Mesendoderm (in vitro differentiated cells): ENCODE data around the gene MCM7.

Source experiments
- DNase-seq: peaks from one replicate; pipeline ENCODE4 v3.0.0; 2013
- H2AK5ac ChIP-seq: 2 replicates; pipeline ENCODE4 v1.6.1; 2013; ENCODE audit warnings: low read length, inconsistent platforms
- H2BK120ac ChIP-seq: 2 replicates; pipeline ENCODE4 v1.6.1; 2013; ENCODE audit warnings: low read depth, mild to moderate bottlenecking, low read length, moderate library complexity, mixed read lengths
- H2BK15ac ChIP-seq: replicated peaks from 2 replicates; pipeline ENCODE4 v1.6.1; 2013; ENCODE audit warnings: low read depth, mild to moderate bottlenecking, moderate library complexity
- H2BK5ac ChIP-seq: 2 replicates; pipeline ENCODE4 v1.6.1; 2013; ENCODE audit warnings: low read length, inconsistent platforms
- H3K18ac ChIP-seq: 2 replicates; pipeline ENCODE4 v1.6.1; 2013; ENCODE audit warnings: mild to moderate bottlenecking, low read length, mixed read lengths
- H3K23ac ChIP-seq: one replicate; pipeline ENCODE4 v1.6.1; 2013; ENCODE audit warnings: low read length
- H3K27ac ChIP-seq: 2 replicates; pipeline ENCODE4 v1.5.1; 2013; ENCODE audit warnings: low read depth, mild to moderate bottlenecking, inconsistent platforms, low read length, moderate library complexity
- H3K27me3 ChIP-seq: 2 replicates; pipeline ENCODE4 v1.6.1; 2013; ENCODE audit warnings: low read length, control low read depth, mild to moderate bottlenecking, inconsistent platforms; ENCODE audit not compliant: insufficient read depth, poor library complexity
- H3K36me3 ChIP-seq: 2 replicates; pipeline ENCODE4 v1.6.1; 2013; ENCODE audit warnings: low read length, inconsistent platforms; ENCODE audit not compliant: control insufficient read depth, insufficient read depth
- H3K4ac ChIP-seq: one replicate; pipeline ENCODE4 v1.6.1; 2013; ENCODE audit warnings: low read depth, mild to moderate bottlenecking, low read length, moderate library complexity
- H3K4me1 ChIP-seq: 2 replicates; pipeline ENCODE4 v1.6.1; 2013; ENCODE audit warnings: low read depth, low read length, inconsistent platforms; ENCODE audit not compliant: control insufficient read depth
- H3K4me2 ChIP-seq: 2 replicates; pipeline ENCODE4 v1.6.1; 2013; ENCODE audit warnings: low read length
- H3K4me3 ChIP-seq: 2 replicates; pipeline ENCODE4 v1.5.1; 2013; ENCODE audit warnings: mild to moderate bottlenecking, low read length
- H3K56ac ChIP-seq: one replicate; pipeline ENCODE4 v1.6.1; 2013; ENCODE audit warnings: low read length
- H3K79me1 ChIP-seq: 2 replicates; pipeline ENCODE4 v1.6.1; 2013; ENCODE audit warnings: low read length, inconsistent platforms
- H3K79me2 ChIP-seq: 2 replicates; pipeline ENCODE4 v1.6.1; 2013; ENCODE audit warnings: mild to moderate bottlenecking, low read length; ENCODE audit not compliant: control insufficient read depth, insufficient read depth
- H3K9ac ChIP-seq: 2 replicates; pipeline ENCODE4 v1.6.1; 2013; ENCODE audit warnings: low read length, inconsistent platforms
- H4K5ac ChIP-seq: one replicate; pipeline ENCODE4 v1.6.1; 2013; ENCODE audit warnings: low read length
- H4K8ac ChIP-seq: one replicate; pipeline ENCODE4 v1.6.1; 2013; ENCODE audit warnings: low read depth, mild to moderate bottlenecking, control low read depth, low read length, moderate library complexity
- WGBS: extraction: QIAGEN DNeasy Blood & Tissue Kit; methylation state at CpG from one replicate; pipeline ENCODE4 v1.1.7; 2013; ENCODE audit warnings: low lambda C conversion rate, missing lambda C conversion rate; ENCODE audit not compliant: insufficient coverage; ENCODE audit errors: extremely low coverage; 5-methylcytosine and 5-hydroxymethylcytosine counted together

The MCM7 gene

DNA sequence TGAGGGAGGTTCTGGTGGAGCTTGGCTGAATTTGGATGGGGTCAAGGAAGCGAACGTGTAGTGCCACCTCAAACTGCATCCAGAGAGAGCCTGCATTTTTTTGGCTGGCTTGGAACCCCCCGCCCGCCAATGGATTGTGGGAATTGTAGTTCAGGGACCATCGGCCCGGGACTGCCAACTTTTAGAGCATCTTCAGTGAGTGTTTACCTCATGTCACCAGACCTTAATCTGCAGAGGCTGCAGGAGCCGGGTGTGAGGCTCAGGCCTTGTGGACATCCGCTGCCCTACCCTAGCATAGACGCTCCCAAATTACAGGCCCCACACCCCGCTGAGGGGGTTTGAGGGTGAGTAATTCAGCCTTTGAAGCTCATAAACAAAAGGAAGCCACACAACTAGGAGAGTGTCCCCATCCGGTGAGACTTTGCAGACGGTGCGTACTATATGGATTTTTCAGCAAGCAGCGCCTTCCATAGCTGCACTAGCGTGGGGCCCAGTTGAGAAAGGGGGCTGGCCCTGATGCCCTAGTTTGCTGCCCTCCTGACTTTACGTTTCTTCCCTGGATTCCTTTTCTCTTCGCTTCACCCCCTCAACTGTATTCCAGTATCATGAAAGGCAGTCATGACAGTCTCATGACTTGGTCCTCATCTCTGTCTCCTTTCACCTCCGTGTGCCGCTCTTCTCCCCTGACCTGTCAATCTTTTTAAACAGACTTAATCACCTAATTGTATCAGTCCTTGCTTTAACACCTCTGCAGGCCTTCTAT, 19.0 kb upstream of the MCM7 start:
- Histone ChIP-seq H2BK15ac (no peak overlapping the region), H2BK120ac (no peak overlapping the region), H3K36me3 (no peaks in the 10 kb centered on the region), H3K27me3 (no peaks in the 10 kb centered on the region), H3K79me2 (peaks cover 3% of the 10 kb centered on the region), H3K23ac (no peak overlapping the region), H4K8ac (no peak overlapping the region), H3K56ac (peak overlapping the region; percentile 74), H2BK5ac (no peak overlapping the region), H3K4me2 (peak overlapping the region; percentile 77), H3K27ac (no peak overlapping the region), H3K4me3 (peak overlapping the region; percentile 90), H3K9ac (peak overlapping the region; percentile 85), H3K4ac (no peak overlapping the region), H3K4me1 (peaks cover 4% of the 10 kb centered on the region), H3K18ac (no peak overlapping the region), H4K5ac (no peak overlapping the region), H3K79me1 (peaks cover 3% of the 10 kb centered on the region), H2AK5ac (no peak overlapping the region)
- peak; percentile 91 for DNase-seq
- WGBS: no CpG with 5 or more reads among the region's 19 CpGs

DNA sequence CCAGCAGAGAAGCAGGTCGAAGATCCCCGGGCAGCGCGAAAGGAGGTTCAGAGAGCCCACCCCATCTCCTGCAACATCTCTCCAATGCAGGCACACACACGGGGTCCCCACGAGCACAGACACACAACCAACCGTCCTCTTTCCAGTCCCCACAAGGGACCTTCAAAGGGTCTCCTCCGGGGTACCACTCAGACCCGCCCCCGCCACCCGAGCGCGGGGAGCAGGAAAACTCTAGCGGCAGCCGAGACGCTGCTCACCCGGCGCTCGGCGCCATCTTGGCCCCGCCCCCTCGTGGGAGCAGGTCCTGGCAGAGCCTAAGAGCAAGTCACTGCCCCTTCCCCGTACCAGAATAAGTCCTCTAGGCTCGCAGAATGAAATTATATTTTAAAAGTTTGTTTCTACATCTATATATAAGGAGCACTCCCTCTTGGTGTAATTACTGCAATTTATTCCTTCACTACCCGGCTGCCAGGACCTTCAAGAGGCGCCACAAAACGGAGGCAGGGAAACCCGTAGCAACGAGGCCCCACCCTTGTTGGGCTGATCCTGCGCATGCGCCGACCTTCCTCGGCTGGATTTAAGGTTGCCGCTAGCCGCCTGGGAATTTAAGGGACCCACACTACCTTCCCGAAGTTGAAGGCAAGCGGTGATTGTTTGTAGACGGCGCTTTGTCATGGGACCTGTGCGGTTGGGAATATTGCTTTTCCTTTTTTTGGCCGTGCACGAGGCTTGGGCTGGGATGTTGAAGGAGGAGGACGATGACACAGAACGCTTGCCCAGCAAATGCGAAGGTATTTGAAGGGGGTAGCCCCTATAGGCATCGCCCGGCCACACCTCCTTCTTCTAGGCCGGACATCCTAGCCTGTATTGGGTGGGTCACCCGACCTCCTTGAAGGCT, 18.1 kb upstream of the MCM7 start, which contains the start of the genes CNPY4 and TAF6:
Gene CNPY4, plus strand, starts transcription at position 563 of the 898 bp plus-strand sequence. Its CDS starts 111 bp downstream, at position 674.
Gene TAF6, minus strand, starts transcription at position 287 of the 898 bp plus-strand sequence. CDS start 5,149 bp downstream, outside the sequence.
- peak; percentile 97 for DNase-seq
- Histone ChIP-seq H3K9ac (peak within 1 kb of the TSS; percentile 99), H3K4me3 (peak within 1 kb of the TSS; percentile 99), H3K4me2 (peak within 1 kb of the TSS; percentile 89), H3K27ac (no peak within 1 kb of the TSS), H3K79me2 (peaks cover 3% of the 10 kb centered on the region), H2BK5ac (no peak within 1 kb of the TSS), H3K56ac (peak within 1 kb of the TSS; percentile 100), H3K79me1 (peaks cover 3% of the 10 kb centered on the region), H3K4me1 (peaks cover 4% of the 10 kb centered on the region), H2BK120ac (no peak within 1 kb of the TSS), H2AK5ac (no peak within 1 kb of the TSS), H3K23ac (no peak within 1 kb of the TSS), H4K8ac (no peak within 1 kb of the TSS), H3K27me3 (no peaks in the 10 kb centered on the region), H2BK15ac (no peak within 1 kb of the TSS), H3K18ac (no peak within 1 kb of the TSS), H4K5ac (no peak within 1 kb of the TSS), H3K36me3 (no peaks in the 10 kb centered on the region), H3K4ac (peak within 1 kb of the TSS; percentile 56)
- WGBS: no CpG with 5 or more reads among the region's 49 CpGs

DNA sequence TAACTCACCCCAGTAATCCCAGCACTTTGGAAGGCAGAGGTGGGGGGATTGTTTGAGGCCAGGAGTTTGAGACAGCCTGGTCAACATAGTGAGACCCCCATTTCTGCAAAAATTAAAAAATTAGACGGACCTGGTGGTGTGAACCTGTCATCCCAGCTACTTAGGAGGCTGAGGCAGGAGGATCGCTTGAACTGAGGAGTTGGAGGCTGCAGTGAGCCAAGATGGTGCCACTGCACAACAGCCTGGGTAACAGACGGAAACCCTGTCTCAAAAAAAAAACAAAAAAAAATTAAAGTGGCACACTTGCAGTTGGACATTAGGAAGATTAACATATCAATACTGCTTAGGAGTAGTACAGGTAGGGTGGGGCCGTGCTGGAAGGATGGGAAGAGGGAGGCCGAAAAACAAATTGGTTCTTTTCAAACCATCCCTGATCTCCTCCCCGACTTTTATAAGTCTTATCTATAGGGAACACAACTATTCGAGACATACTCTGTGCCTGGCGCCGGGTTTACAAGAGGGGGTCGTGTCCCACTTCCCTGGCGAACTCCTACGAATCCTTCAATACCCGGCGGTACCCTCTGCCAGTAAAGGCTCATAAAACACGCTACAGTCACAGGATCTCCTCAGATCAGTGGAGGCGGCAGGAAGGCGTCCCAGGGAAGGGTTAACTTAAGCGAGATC, 17.3 kb upstream of the MCM7 start:
- no CpG with 5 or more reads among the region's 18 CpGs for WGBS
- H3K27ac ChIP-seq: no peak overlapping the region
- no peak for DNase-seq

DNA sequence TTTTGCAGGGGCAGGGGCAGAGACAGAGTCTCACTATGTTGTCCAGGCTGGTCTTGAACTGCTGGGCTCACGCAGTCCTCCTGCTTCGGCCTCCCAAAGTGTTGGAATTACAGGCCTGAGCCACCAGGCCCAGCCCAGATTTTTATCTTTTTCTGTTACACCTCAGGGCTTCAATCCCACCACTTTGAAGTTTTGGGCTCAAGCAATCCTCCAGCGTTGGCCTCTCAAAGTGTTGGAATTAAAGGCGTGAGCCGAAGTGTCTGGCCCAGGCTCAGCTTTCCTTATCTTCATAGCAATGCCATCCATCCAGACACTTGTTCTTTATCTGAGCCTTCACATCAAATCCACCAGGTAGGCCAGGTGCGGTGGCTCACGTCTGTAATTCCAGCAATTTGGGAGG, 13.8 kb upstream of the MCM7 start:
- H3K27ac ChIP-seq: no peak overlapping the region
- H3K18ac ChIP-seq: no peak overlapping the region
- whole genome bisulfite sequencing: no CpG with 5 or more reads among the region's 7 CpGs
- no peaks in the 10 kb centered on the region for H3K27me3 ChIP-seq
- no peaks in the 10 kb centered on the region for H3K36me3 ChIP-seq
- no peak overlapping the region for H3K23ac ChIP-seq
- no peak overlapping the region for H3K9ac ChIP-seq
- H3K4me2 ChIP-seq: no peak overlapping the region
- DNase-seq: no peak
- no peak overlapping the region for H3K4me3 ChIP-seq
- no peak overlapping the region for H4K5ac ChIP-seq
- H2AK5ac ChIP-seq: no peak overlapping the region
- peaks cover 3% of the 10 kb centered on the region for H3K79me2 ChIP-seq
- H3K56ac ChIP-seq: no peak overlapping the region
- H3K4ac ChIP-seq: no peak overlapping the region
- peaks cover 3% of the 10 kb centered on the region for H3K79me1 ChIP-seq
- no peak overlapping the region for H2BK15ac ChIP-seq
- no peak overlapping the region for H2BK120ac ChIP-seq
- no peak overlapping the region for H4K8ac ChIP-seq
- no peaks in the 10 kb centered on the region for H3K4me1 ChIP-seq
- no peak overlapping the region for H2BK5ac ChIP-seq

More for the DNA sequence above, 17.3 kb upstream of the MCM7 start:
- H3K18ac ChIP-seq: no peak overlapping the region
- H2BK120ac ChIP-seq: no peak overlapping the region
- H2BK15ac ChIP-seq: no peak overlapping the region
- H3K23ac ChIP-seq: no peak overlapping the region
- no peak overlapping the region for H4K5ac ChIP-seq
- H3K4me3 ChIP-seq: peak overlapping the region; percentile 99
- peaks cover 4% of the 10 kb centered on the region for H3K4me1 ChIP-seq
- H3K27me3 ChIP-seq: no peaks in the 10 kb centered on the region
- H3K56ac ChIP-seq: peak overlapping the region; percentile 100
- peak overlapping the region; percentile 56 for H3K4ac ChIP-seq
- no peaks in the 10 kb centered on the region for H3K36me3 ChIP-seq
- peak overlapping the region; percentile 89 for H3K4me2 ChIP-seq
- peak overlapping the region; percentile 99 for H3K9ac ChIP-seq
- H2AK5ac ChIP-seq: no peak overlapping the region
- H2BK5ac ChIP-seq: no peak overlapping the region
- peaks cover 3% of the 10 kb centered on the region for H3K79me1 ChIP-seq
- no peak overlapping the region for H4K8ac ChIP-seq
- peaks cover 3% of the 10 kb centered on the region for H3K79me2 ChIP-seq

DNA sequence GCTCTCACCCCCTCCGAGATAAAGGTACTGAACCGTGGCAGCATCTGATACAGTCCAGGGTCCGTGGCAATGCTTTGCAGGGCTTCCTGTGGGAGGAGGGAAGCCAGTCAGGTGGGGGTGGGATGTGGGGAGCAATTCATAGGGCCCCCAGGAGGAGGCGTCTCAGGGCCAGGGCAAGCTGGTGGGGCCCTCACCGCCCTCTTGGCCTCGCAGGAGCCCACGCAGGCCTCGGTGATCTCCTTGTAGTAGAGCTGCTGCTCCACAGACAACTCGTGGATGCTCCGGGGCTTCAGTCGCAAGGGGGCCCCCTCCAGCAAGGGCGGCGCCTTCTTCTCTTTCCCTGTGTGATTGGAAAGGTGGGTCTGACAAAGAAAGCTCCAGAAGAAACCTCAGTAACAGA, 10.7 kb upstream of the MCM7 start:
- no peaks in the 10 kb centered on the region for H3K4me1 ChIP-seq
- no peak overlapping the region for H3K56ac ChIP-seq
- H3K18ac ChIP-seq: no peak overlapping the region
- no peak overlapping the region for H2AK5ac ChIP-seq
- H3K79me1 ChIP-seq: no peaks in the 10 kb centered on the region
- H4K8ac ChIP-seq: no peak overlapping the region
- no peak overlapping the region for H2BK5ac ChIP-seq
- no peak overlapping the region for H4K5ac ChIP-seq
- H3K23ac ChIP-seq: no peak overlapping the region
- no peaks in the 10 kb centered on the region for H3K79me2 ChIP-seq
- H3K9ac ChIP-seq: no peak overlapping the region
- H3K36me3 ChIP-seq: peaks cover 1% of the 10 kb centered on the region
- no CpG with 5 or more reads among the region's 13 CpGs for WGBS
- H3K4ac ChIP-seq: no peak overlapping the region
- no peak overlapping the region for H2BK15ac ChIP-seq
- no peak overlapping the region for H2BK120ac ChIP-seq
- no peak overlapping the region for H3K4me3 ChIP-seq
- H3K27me3 ChIP-seq: no peaks in the 10 kb centered on the region
- no peak for DNase-seq
- no peak overlapping the region for H3K27ac ChIP-seq
- no peak overlapping the region for H3K4me2 ChIP-seq
